Cardiac muscle cell (in vitro differentiated cells and primary cell): ENCODE results near the gene KNL1. TPM values are rescaled to one million over a fixed set of nuclear protein-coding genes. Genes with fewer than 3 reads are reported as not detected.
A peak's percentile ranks its signal among the peaks of the same experiment; 100 is the strongest.

ENCODE experiments used
- DNase-seq, 2 donors: peaks; one replicate each; pipeline versions ENCODE4 v3.0.0 to v3.0.0-alpha.2; 2010 to 2017; ENCODE audit warnings: low read depth in 1 of 2, low spot score in 1 of 2
- H3K27ac ChIP-seq: fragments of 200-600 bp; sonication (generic); 2 replicates; pipeline ENCODE4 v1.5.1; 2016
- H3K27me3 ChIP-seq: fragments of 200-600 bp; sonication (generic); 2 replicates; pipeline ENCODE4 v1.6.0; 2016; ENCODE audit warnings: control low read depth
- H3K36me3 ChIP-seq: fragments of 200-600 bp; sonication (generic); 2 replicates; pipeline ENCODE4 v1.5.1; 2016; ENCODE audit warnings: control low read depth
- H3K4me1 ChIP-seq: fragments of 200-600 bp; sonication (generic); 2 replicates; pipeline ENCODE4 v1.8.1; 2017; ENCODE audit warnings: low read depth, mild to moderate bottlenecking, mixed run types
- H3K4me3 ChIP-seq: fragments of 200-600 bp; sonication (generic); 2 replicates; pipeline ENCODE4 v1.5.1; 2016; ENCODE audit warnings: mild to moderate bottlenecking
- H3K9me3 ChIP-seq: fragments of 200-600 bp; sonication (generic); 2 replicates; pipeline ENCODE4 v1.5.1; 2017; ENCODE audit warnings: low read depth, mild to moderate bottlenecking, control low read depth
- polyA plus RNA-seq: library from polyadenylated mRNA; unstranded; fragments of >200 nt; fragmentation: Nextera tagmentation; extraction: Ambion mirVana; gene quantifications from 2 replicates; pipeline ENCODE4 v1.2.1, GENCODE V29; 2016
- total RNA-seq: library from RNA; depleted of rRNA; stranded (reverse); fragments of >200 nt; gene quantifications from 2 replicates; pipeline ENCODE4 v1.2.3, GENCODE V29; 2016
- TF ChIP-seq, protein P1 (sequence below): IDR thresholded peaks from 2 replicates; pipeline ENCODE4 v1.5.1; 2012; ENCODE audit warnings: low read depth, mild to moderate bottlenecking, low read length

The KNL1 gene
- total and polyA plus RNA-seq, 2 experiments from 2014 or later: 1.4 to 15.2 TPM

DNA sequence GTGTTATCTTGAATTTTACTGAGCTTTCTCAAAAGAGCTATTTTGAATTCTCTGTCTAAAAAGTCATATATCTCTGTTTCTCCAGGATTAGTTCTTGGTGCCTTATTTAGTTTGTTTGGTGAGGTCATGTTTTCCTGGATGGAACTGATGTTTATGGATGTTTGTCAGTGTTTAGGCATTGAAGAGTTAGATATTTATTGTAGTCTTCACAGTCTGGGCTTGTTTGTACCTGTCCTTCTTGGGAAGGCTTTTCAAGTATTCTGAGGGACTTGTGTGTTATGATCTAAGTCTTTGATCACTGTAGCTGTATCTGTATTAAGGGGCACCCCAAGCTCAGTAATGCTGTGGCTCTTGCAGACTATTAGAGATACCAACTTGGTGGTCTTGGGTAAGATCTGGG is 90.3 kb downstream of the KNL1 start:
- no peaks in the 10 kb centered on the region for H3K36me3 ChIP-seq
- no peaks in the 10 kb centered on the region for H3K4me1 ChIP-seq
- no peak overlapping the region for H3K27ac ChIP-seq
- TF ChIP-seq, protein P1, sequence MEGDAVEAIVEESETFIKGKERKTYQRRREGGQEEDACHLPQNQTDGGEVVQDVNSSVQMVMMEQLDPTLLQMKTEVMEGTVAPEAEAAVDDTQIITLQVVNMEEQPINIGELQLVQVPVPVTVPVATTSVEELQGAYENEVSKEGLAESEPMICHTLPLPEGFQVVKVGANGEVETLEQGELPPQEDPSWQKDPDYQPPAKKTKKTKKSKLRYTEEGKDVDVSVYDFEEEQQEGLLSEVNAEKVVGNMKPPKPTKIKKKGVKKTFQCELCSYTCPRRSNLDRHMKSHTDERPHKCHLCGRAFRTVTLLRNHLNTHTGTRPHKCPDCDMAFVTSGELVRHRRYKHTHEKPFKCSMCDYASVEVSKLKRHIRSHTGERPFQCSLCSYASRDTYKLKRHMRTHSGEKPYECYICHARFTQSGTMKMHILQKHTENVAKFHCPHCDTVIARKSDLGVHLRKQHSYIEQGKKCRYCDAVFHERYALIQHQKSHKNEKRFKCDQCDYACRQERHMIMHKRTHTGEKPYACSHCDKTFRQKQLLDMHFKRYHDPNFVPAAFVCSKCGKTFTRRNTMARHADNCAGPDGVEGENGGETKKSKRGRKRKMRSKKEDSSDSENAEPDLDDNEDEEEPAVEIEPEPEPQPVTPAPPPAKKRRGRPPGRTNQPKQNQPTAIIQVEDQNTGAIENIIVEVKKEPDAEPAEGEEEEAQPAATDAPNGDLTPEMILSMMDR: no peak
- no peaks in the 10 kb centered on the region for H3K27me3 ChIP-seq
- DNase-seq: no peak
- no peaks in the 10 kb centered on the region for H3K9me3 ChIP-seq
- no peak overlapping the region for H3K4me3 ChIP-seq

DNA sequence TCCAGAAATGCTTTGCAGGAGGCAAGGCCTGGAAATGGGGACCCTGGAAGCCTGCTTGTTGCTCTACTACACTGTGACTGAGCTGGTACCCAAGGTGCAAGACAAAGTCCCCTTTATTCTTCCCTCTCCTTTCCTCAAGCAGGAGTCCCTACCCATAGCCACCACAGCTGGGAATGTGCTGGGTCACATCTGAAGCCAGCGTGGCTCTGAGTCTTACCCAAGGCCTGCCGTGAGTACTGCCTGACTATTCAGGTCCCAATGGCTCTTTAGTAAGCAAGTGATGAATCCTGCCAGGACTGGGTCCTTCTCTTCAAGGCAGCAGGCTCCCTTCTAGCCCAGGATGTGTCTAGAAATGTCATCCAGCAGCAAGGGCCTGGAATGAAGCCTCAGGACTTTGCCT is 91.3 kb downstream of the KNL1 start:
- no peak overlapping the region for H3K27ac ChIP-seq
- H3K4me3 ChIP-seq: no peak overlapping the region
- H3K36me3 ChIP-seq: no peaks in the 10 kb centered on the region
- DNase-seq: no peak
- TF ChIP-seq, protein P1: no peak
- H3K4me1 ChIP-seq: no peaks in the 10 kb centered on the region
- H3K27me3 ChIP-seq: no peaks in the 10 kb centered on the region
- H3K9me3 ChIP-seq: no peaks in the 10 kb centered on the region

DNA sequence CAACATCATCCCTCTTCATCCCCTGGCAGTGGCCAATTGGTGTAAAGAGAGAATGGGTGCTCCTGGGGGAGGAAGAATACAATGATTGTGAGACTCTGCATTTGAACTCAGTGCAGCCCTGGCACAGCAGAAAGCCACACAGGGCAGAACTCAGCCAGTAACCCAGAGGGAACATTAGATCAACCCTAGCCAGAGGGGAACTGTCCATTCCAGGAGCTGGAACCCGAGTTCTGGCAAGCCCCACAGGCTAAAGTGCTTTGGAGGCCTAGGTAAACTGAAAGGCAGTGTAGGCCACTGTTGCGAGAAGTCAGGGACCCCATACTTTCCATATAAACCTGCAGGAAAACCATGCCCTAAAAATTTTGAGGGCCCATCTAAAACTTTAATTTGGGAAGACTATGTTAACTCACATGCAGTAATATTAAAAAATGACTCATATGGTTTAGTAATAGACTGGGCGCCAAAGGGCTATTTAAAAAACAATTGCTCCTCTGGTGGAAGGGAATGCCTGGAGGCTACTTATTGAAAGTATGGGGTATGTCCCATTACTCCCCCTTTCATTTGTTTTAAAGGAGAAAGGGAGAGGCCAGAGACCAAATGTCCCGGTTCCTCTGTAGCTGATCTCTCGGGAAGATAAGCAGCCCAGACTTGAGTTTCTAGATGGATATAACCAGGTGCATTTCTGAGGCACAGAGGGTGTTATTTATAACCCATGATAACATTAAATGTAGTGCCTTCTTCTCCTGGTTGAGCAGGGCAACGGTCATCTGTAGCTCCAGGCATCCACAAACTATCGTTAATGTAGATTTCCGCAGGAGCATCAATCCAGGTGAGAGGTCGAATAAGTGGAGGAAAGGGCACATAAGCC is 95.1 kb downstream of the KNL1 start:
- no peaks in the 10 kb centered on the region for H3K9me3 ChIP-seq
- no peak overlapping the region for H3K27ac ChIP-seq
- no peaks in the 10 kb centered on the region for H3K36me3 ChIP-seq
- no peak for DNase-seq
- TF ChIP-seq, protein P1: no peak
- no peak overlapping the region for H3K4me3 ChIP-seq
- H3K27me3 ChIP-seq: no peaks in the 10 kb centered on the region
- no peaks in the 10 kb centered on the region for H3K4me1 ChIP-seq

DNA sequence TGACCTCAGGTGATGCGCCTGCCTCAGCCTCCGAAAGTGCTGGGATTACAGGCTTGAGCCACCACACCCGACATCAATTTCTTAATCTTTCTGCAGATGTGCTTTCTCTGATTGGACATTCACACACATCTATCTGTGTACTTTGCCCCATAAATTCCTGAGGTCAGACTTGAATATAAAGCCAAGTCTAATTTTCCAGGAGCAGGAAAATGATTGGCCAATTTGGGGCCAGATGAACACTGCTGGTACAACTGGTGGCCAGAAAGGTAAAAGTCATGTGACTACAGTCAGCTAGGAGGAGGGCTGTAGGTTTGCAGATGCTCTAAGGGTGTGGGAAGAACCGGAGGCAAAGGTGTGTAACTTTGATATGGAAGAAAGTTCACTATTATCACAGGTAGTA is 97.7 kb downstream of the KNL1 start:
- TF ChIP-seq, protein P1: no peak
- Histone ChIP-seq H3K36me3 (no peaks in the 10 kb centered on the region), H3K4me1 (no peaks in the 10 kb centered on the region), H3K9me3 (no peaks in the 10 kb centered on the region), H3K27me3 (no peaks in the 10 kb centered on the region), H3K27ac (no peak overlapping the region), H3K4me3 (no peak overlapping the region)
- peak in 1 of 2 donors; percentile 8 for DNase-seq

DNA sequence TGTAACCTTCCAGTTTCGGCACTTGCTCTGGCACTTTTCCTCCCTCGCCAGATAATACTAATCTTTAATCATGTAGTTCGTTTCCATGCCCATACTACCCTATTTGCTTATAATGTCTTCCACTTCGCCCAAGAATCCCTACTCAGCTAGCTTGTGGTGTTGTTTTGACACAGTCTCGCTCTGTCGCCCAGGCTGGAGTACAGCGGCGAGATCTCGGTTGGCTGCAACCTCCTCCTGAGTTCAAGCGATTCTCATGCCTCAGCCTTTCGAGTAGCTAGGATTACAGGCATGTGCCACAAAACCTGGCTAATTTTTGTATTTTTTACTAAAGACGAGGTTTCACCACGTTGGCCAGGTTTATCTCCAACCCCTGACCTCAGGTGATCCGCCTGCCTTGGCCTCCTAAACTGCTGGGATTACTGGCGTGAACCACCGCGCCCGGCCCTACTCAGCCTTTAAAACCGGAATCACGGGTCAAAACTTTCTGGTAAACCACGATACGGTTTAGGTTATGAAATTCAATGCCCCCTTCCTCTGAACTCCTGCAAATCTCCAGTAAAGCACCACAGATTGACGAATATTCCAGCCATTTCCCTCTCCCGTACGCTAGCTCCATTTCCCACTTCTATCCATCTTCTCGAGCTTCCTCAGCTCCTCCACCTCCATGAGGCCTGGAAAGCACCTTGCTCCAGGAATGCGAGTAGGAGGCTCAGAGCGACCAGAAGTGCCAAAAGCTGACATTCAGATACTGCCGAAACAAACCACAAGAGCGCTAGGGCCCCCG is 100.0 kb downstream of the KNL1 start:
- no peaks in the 10 kb centered on the region for H3K4me1 ChIP-seq
- TF ChIP-seq, protein P1: no peak
- peak overlapping the region; percentile 93 for H3K27ac ChIP-seq

More for the DNA sequence above, 100.0 kb downstream of the KNL1 start:
- Histone ChIP-seq H3K4me3 (peak overlapping the region; percentile 59), H3K27me3 (no peaks in the 10 kb centered on the region), H3K36me3 (no peaks in the 10 kb centered on the region), H3K9me3 (no peaks in the 10 kb centered on the region)
- peak in 1 of 2 donors; percentile 6 for DNase-seq
